ENCODE results near the gene SCN8A.

The SCN8A gene

GRCh38 chr12:51834411-51834810, 243.4 kb downstream of the SCN8A start:
- Histone ChIP-seq H3K27me3 (replicated peaks) (peaks cover 11% of the 10 kb centered on the region), H3K4me3 (ENCODE audit: low read depth, low read length) (no peak overlapping the region), H3K27ac (no peak overlapping the region), H3K36me3 (replicated peaks) (no peaks in the 10 kb centered on the region)
- TF ChIP-seq, protein P1, sequence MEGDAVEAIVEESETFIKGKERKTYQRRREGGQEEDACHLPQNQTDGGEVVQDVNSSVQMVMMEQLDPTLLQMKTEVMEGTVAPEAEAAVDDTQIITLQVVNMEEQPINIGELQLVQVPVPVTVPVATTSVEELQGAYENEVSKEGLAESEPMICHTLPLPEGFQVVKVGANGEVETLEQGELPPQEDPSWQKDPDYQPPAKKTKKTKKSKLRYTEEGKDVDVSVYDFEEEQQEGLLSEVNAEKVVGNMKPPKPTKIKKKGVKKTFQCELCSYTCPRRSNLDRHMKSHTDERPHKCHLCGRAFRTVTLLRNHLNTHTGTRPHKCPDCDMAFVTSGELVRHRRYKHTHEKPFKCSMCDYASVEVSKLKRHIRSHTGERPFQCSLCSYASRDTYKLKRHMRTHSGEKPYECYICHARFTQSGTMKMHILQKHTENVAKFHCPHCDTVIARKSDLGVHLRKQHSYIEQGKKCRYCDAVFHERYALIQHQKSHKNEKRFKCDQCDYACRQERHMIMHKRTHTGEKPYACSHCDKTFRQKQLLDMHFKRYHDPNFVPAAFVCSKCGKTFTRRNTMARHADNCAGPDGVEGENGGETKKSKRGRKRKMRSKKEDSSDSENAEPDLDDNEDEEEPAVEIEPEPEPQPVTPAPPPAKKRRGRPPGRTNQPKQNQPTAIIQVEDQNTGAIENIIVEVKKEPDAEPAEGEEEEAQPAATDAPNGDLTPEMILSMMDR (IDR thresholded peaks at IDR 0.05; ENCODE audit: low read depth, low read length, missing control alignments) = no peak
- no peak for DNase-seq
- in situ Hi-C loops (cut with HindIII; ENCODE audit: low pct_ligation_motif_present, low sequenced_read_pairs) = no loop called here

GRCh38 chr12:51836041-51836826, 245.2 kb downstream of the SCN8A start:
- TF ChIP-seq, protein P1 (IDR thresholded peaks at IDR 0.05; ENCODE audit: low read depth, low read length, missing control alignments) = no peak
- Histone ChIP-seq H3K27me3 (replicated peaks) (peaks cover 18% of the 10 kb centered on the region), H3K27ac (no peak overlapping the region), H3K4me3 (ENCODE audit: low read depth, low read length) (no peak overlapping the region), H3K36me3 (replicated peaks) (no peaks in the 10 kb centered on the region)
- in situ Hi-C loops (cut with HindIII; ENCODE audit: low pct_ligation_motif_present, low sequenced_read_pairs) = no loop called here
- no peak for DNase-seq

- no peaks in the 10 kb centered on the region for H3K36me3 ChIP-seq (replicated peaks)
- no peak overlapping the region for H3K27ac ChIP-seq
- H3K27me3 ChIP-seq (replicated peaks) = peaks cover 21% of the 10 kb centered on the region
- TF ChIP-seq, protein P1 (IDR thresholded peaks at IDR 0.05; ENCODE audit: low read depth, low read length, missing control alignments) = no peak
- no peak for DNase-seq
- in situ Hi-C loops (cut with HindIII; ENCODE audit: low pct_ligation_motif_present, low sequenced_read_pairs) = no loop called here
- no peak overlapping the region for H3K4me3 ChIP-seq (ENCODE audit: low read depth, low read length)
Measured at GRCh38 chr12:51836827-51837173, 245.8 kb downstream of the SCN8A start.

DNA sequence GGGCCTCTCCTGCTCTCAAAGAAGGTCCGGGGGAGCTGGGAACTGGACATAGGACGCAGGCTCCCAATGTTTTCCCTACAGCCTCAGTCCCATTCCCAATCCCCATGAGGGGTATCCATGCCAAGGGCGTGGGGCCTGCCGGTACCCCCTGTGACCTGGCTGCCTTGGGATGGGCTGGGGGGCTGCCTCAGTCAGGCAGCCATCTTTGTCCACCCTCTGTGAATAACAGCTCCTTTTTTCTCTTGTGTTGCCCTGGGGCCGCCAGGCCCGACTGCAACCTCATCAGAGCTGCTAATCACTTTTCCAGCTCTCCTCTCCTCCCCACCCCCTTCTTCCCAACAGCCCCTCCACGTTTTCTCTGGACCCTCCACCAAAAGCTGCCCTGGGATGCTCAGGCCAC, 246.3 kb downstream of the SCN8A start:
- in situ Hi-C loops (cut with HindIII; ENCODE audit: low pct_ligation_motif_present, low sequenced_read_pairs) = no loop called here
- DNase-seq = no peak
- H3K4me3 ChIP-seq (ENCODE audit: low read depth, low read length) = no peak overlapping the region
- H3K36me3 ChIP-seq (replicated peaks) = no peaks in the 10 kb centered on the region
- peaks cover 25% of the 10 kb centered on the region for H3K27me3 ChIP-seq (replicated peaks)
- H3K27ac ChIP-seq = no peak overlapping the region
- TF ChIP-seq, protein P1 (IDR thresholded peaks at IDR 0.05; ENCODE audit: low read depth, low read length, missing control alignments) = no peak

DNA sequence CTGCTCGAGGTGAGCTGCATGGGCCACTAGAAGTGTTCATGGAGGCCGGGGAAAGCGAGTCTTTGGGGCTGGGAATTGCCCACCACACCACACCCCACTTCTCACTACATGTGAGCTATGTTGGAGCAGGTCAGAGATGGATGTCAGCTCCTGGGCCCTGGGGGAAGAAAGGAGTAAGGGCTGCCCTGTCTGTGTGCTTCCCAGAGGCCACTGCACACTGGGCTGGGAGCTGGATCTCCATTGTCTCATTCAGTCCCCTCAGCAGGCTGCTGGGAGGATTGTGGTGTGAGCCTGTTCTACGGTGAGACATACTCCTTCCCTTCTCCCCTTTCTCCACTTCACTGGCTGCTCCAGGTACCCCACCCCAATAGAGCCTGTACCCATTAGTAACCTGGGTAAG, 247.0 kb downstream of the SCN8A start:
- TF ChIP-seq, protein P1 (IDR thresholded peaks at IDR 0.05; ENCODE audit: low read depth, low read length, missing control alignments) = no peak
- Histone ChIP-seq H3K27me3 (replicated peaks) (peaks cover 26% of the 10 kb centered on the region), H3K27ac (no peak overlapping the region), H3K36me3 (replicated peaks) (no peaks in the 10 kb centered on the region), H3K4me3 (ENCODE audit: low read depth, low read length) (no peak overlapping the region)
- no peak for DNase-seq
- in situ Hi-C loops (cut with HindIII; ENCODE audit: low pct_ligation_motif_present, low sequenced_read_pairs) = no loop called here

- no peak for DNase-seq
- in situ Hi-C loops (cut with HindIII; ENCODE audit: low pct_ligation_motif_present, low sequenced_read_pairs) = no loop called here
- H3K27ac ChIP-seq = no peak overlapping the region
- TF ChIP-seq, protein P1 (IDR thresholded peaks at IDR 0.05; ENCODE audit: low read depth, low read length, missing control alignments) = no peak
- H3K4me3 ChIP-seq (ENCODE audit: low read depth, low read length) = no peak overlapping the region
- peaks cover 23% of the 10 kb centered on the region for H3K27me3 ChIP-seq (replicated peaks)
- H3K36me3 ChIP-seq (replicated peaks) = no peaks in the 10 kb centered on the region
Measured at GRCh38 chr12:51838762-51839161, 247.7 kb downstream of the SCN8A start.

All from brain microvascular endothelial cell (primary cell).